ENCODE data around the gene ACTR8. TPM values are rescaled to one million over a fixed set of nuclear protein-coding genes. Genes with fewer than 3 reads are reported as not detected.

ACTR8 gene
- total and polyA plus RNA-seq, 2 experiments from 2014 or later = 23.0 to 33.0 TPM

DNA sequence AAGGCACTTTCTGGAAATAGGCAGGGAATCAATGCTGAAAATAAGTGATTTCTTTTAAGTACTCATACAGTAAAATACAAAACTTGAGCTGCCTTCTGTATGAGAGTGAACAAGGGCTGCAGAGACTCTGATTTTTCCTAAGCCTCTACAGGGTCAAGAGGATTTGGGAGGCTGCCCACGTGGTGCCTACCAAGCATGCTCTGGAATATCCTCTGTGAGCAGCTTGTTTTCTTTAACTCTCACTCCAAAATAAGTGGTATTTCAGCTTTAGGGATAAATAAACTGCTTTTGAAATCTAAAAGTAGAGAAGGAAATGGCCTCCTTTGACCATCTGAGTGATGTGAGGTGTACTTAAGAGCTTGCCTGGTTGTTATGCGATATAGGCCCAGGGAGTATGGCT, 17.8 kb upstream of the ACTR8 start:
- Histone ChIP-seq H3K36me3 (ENCODE audit: low read depth) (no peaks in the 10 kb centered on the region), H3K27ac (no peak overlapping the region), H3K9ac (no peak overlapping the region), H3K4me1 (ENCODE audit: insufficient read depth) (no peaks in the 10 kb centered on the region), H2AFZ (no peak overlapping the region), H3K4me3 (no peak overlapping the region), H3K4me2 (ENCODE audit: unreplicated experiment) (no peak overlapping the region), H3K9me3 (ENCODE audit: low read depth) (no peaks in the 10 kb centered on the region), H3F3A (ENCODE audit: insufficient read depth) (no peaks in the 10 kb centered on the region), H4K20me1 (ENCODE audit: insufficient read depth) (no peaks in the 10 kb centered on the region), H3K79me2 (ENCODE audit: insufficient read depth) (no peaks in the 10 kb centered on the region), H3K9me2 (ENCODE audit: insufficient read depth) (no peaks in the 10 kb centered on the region), H3K27me3 (replicated peaks; ENCODE audit: insufficient read depth) (0 out of 2 replicates have a peak, but pooled peaks cover 12% of the 10 kb centered on the region)
- TF ChIP-seq EZH2 (IDR thresholded peaks at IDR 0.05; ENCODE audit: insufficient read depth, poor library complexity, severe bottlenecking) (no peak), EZH2phosphoT487 (IDR thresholded peaks at IDR 0.05; ENCODE audit: insufficient read depth, low read depth) (no peak)
- in situ Hi-C loops (cut with MboI) = loop anchor here (25.0 kb wide), 1 partner anchor 562 kb away; the partner anchor contains the start of gene DCP1A
- 42 to 43% methylated on average over 2 of the region's 2 CpGs for WGBS, 2 experiments (ENCODE audit: low coverage in 1 of 2, low lambda C conversion rate in 2 of 2, missing lambda C conversion rate in 2 of 2)
- DNase-seq = no peak

DNA sequence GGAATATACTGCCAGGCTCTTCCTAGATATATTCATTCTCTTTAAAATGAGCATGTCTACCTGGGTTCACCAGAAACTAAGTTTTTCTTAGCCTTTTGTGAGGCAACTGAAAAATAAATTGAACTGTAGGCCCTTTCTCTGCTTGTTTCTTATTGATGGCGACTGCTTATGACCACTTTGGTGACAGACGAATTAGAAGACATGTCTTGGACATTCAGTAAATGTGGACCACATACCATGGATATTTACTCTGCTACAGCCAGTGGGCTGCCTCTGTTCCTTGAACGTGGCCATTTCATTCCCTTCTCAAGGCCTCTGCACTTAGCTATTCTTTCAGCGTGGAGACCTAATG, 10.3 kb upstream of the ACTR8 start:
- in situ Hi-C loops (cut with MboI) = loop anchor here (25.0 kb wide), 1 partner anchor 555 kb away; the partner anchor contains the start of gene DCP1A
- 59 to 64% methylated on average over 4 of the region's 4 CpGs for WGBS, 2 experiments (ENCODE audit: low coverage in 1 of 2, low lambda C conversion rate in 2 of 2, missing lambda C conversion rate in 2 of 2)

DNA sequence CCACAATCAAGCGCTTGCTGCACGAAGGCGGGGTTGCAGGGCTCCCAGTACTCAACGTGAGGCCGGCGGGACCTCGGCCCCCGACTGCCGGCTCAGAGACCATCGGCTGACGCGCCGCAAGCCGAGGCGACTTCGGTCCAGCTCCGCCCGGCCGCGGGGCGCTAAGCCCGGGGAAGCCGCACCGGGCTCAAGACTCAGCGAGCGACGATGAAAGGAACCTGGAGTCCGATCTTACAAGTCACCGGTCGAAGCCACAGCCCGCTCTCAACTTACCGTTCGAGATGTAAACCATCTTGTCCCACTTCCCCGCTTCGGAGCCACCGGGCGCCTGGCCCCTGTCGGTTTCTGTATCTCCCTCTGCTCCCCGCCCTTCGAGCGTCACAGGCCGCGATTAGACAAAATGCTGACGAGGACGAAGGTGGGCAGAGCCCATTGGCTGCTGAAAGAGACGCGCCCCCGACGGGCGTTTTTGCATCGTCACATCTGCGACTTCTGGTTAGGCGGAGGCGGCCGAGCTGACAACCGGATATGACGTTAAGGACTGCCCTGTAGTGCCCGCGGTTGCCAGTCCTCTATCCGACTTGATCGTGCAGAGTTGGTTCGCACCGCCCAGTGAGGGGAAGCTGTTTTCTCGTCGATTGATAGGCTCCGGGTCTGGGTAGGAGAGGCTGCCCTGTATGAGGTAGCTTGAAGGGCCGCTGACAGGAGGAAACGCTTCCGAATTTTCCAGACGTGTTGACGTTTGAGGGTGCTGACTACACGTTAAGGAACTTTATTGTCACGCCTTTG, 9.7 kb upstream of the ACTR8 start, which contains the start of gene SELENOK:
Gene SELENOK (minus strand): TSS at position 363 of the 789 bp plus-strand sequence.
- H3K9ac ChIP-seq = peak within 1 kb of the TSS; percentile 97
- in situ Hi-C loops (cut with MboI) = loop anchor here (25.0 kb wide), 1 partner anchor 554 kb away; the partner anchor contains the start of gene DCP1A

More for the DNA sequence above, 10.3 kb upstream of the ACTR8 start:
- Histone ChIP-seq H3K4me1 (ENCODE audit: insufficient read depth) (peaks cover 11% of the 10 kb centered on the region), H3K27ac (peak overlapping the region; percentile 94), H4K20me1 (ENCODE audit: insufficient read depth) (no peaks in the 10 kb centered on the region), H3K9ac (peak overlapping the region; percentile 97), H3K4me2 (ENCODE audit: unreplicated experiment) (peak overlapping the region; percentile 88), H2AFZ (peak overlapping the region; percentile 83), H3K36me3 (ENCODE audit: low read depth) (peaks cover 8% of the 10 kb centered on the region; the same call in 1 of the 2 replicates), H3K4me3 (peak overlapping the region; percentile 94), H3K79me2 (ENCODE audit: insufficient read depth) (peaks cover 43% of the 10 kb centered on the region), H3K9me2 (ENCODE audit: insufficient read depth) (no peaks in the 10 kb centered on the region), H3F3A (ENCODE audit: insufficient read depth) (peaks cover 8% of the 10 kb centered on the region; the same call in 1 of the 2 replicates), H3K9me3 (ENCODE audit: low read depth) (no peaks in the 10 kb centered on the region), H3K27me3 (replicated peaks; ENCODE audit: insufficient read depth) (0 out of 2 replicates have a peak, but pooled peaks cover 9% of the 10 kb centered on the region)
- DNase-seq = peak; percentile 35
- no peak for TF ChIP-seq EZH2 (IDR thresholded peaks at IDR 0.05; ENCODE audit: insufficient read depth, poor library complexity, severe bottlenecking)

DNA sequence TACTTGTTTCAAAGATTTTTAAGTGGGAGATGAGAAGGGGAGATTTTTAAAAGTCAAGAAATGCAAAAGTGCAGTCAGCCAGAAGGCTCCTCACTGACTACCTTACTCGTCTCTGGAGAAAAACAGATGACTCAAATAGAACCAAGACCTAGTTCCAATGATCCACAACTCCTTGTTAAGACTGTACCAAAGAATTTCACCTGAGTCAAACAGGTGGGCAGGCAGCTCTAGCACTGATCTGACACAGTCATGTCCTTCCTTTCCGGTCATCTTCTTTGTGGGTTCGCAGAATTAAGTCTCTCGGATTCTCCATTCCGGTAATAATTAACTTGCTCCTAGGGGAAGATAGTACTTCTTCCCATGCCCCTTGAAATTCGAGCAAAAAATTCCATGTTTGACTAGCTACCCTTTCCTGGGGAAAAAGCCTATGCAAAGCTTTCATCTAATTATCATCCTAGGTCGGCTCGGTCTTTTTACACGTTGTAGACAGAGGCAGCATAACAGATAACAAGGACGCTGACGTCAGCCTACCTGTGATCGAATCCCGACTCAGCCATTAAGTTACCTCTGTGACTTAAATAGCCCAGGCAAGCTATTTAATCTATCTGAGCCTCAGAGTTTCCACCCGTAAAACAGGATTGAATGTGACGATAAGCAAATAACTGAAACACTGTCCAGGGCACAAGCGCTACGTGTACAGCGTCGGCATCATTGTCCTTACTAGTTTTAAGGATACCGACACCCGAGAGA, 8.9 kb upstream of the ACTR8 start:
- in situ Hi-C loops (cut with MboI) = loop anchor here (25.0 kb wide), 1 partner anchor 554 kb away; the partner anchor contains the start of gene DCP1A
- DNase-seq = peak; percentile 59
- Histone ChIP-seq H3K9me2 (ENCODE audit: insufficient read depth) (no peaks in the 10 kb centered on the region), H3K9ac (peak overlapping the region; percentile 97), H4K20me1 (ENCODE audit: insufficient read depth) (no peaks in the 10 kb centered on the region), H3K4me2 (ENCODE audit: unreplicated experiment) (peak overlapping the region; percentile 96), H2AFZ (peak overlapping the region; percentile 83), H3K79me2 (ENCODE audit: insufficient read depth) (peaks cover 56% of the 10 kb centered on the region), H3K27me3 (replicated peaks; ENCODE audit: insufficient read depth) (no peaks in the 10 kb centered on the region), H3K4me1 (ENCODE audit: insufficient read depth) (peaks cover 11% of the 10 kb centered on the region), H3K4me3 (peak overlapping the region; percentile 94), H3F3A (ENCODE audit: insufficient read depth) (peaks cover 8% of the 10 kb centered on the region; the same call in 1 of the 2 replicates), H3K27ac (peak overlapping the region; percentile 94), H3K36me3 (ENCODE audit: low read depth) (peaks cover 9% of the 10 kb centered on the region; the same call in 1 of the 2 replicates), H3K9me3 (ENCODE audit: low read depth) (no peaks in the 10 kb centered on the region)
- TF ChIP-seq EZH2phosphoT487 (IDR thresholded peaks at IDR 0.05; ENCODE audit: insufficient read depth, low read depth) (no peak), EZH2 (IDR thresholded peaks at IDR 0.05; ENCODE audit: insufficient read depth, poor library complexity, severe bottlenecking) (no peak)
- 1 to 2% methylated on average over 21 of the region's 21 CpGs for WGBS, 2 experiments (ENCODE audit: low coverage in 1 of 2, low lambda C conversion rate in 2 of 2, missing lambda C conversion rate in 2 of 2)

More for the DNA sequence above, 9.7 kb upstream of the ACTR8 start, which contains the start of gene SELENOK:
- Histone ChIP-seq H3K4me2 (ENCODE audit: unreplicated experiment) (peak within 1 kb of the TSS; percentile 96), H3F3A (ENCODE audit: insufficient read depth) (peaks cover 8% of the 10 kb centered on the region; the same call in 1 of the 2 replicates), H4K20me1 (ENCODE audit: insufficient read depth) (no peaks in the 10 kb centered on the region), H2AFZ (peak within 1 kb of the TSS; percentile 83), H3K9me2 (ENCODE audit: insufficient read depth) (no peaks in the 10 kb centered on the region), H3K27ac (peak within 1 kb of the TSS; percentile 94), H3K4me1 (ENCODE audit: insufficient read depth) (peaks cover 11% of the 10 kb centered on the region), H3K27me3 (replicated peaks; ENCODE audit: insufficient read depth) (0 out of 2 replicates have a peak, but pooled peaks cover 3% of the 10 kb centered on the region), H3K4me3 (peak within 1 kb of the TSS; percentile 94), H3K79me2 (ENCODE audit: insufficient read depth) (peaks cover 49% of the 10 kb centered on the region), H3K36me3 (ENCODE audit: low read depth) (peaks cover 9% of the 10 kb centered on the region; the same call in 1 of the 2 replicates), H3K9me3 (ENCODE audit: low read depth) (no peaks in the 10 kb centered on the region)
- peak; percentile 100 for DNase-seq
- 1% methylated on average over 73 of the region's 73 CpGs for WGBS, 2 experiments (ENCODE audit: low coverage in 1 of 2, low lambda C conversion rate in 2 of 2, missing lambda C conversion rate in 2 of 2)
- TF ChIP-seq EZH2phosphoT487 (IDR thresholded peaks at IDR 0.05; ENCODE audit: insufficient read depth, low read depth) (no peak), EZH2 (IDR thresholded peaks at IDR 0.05; ENCODE audit: insufficient read depth, poor library complexity, severe bottlenecking) (no peak)

Data from GM23248 (cell line).